Activated CD4-positive, alpha-beta T cell treated with anti-CD3 and anti-CD28 coated beads for 4 hours (primary cell): ENCODE results near the gene KLHL14.

ENCODE experiments used
- DNase-seq, 2 donors: peaks; one replicate each; pipeline ENCODE4 v3.0.0-alpha.2; 2020

Gene KLHL14

DNA sequence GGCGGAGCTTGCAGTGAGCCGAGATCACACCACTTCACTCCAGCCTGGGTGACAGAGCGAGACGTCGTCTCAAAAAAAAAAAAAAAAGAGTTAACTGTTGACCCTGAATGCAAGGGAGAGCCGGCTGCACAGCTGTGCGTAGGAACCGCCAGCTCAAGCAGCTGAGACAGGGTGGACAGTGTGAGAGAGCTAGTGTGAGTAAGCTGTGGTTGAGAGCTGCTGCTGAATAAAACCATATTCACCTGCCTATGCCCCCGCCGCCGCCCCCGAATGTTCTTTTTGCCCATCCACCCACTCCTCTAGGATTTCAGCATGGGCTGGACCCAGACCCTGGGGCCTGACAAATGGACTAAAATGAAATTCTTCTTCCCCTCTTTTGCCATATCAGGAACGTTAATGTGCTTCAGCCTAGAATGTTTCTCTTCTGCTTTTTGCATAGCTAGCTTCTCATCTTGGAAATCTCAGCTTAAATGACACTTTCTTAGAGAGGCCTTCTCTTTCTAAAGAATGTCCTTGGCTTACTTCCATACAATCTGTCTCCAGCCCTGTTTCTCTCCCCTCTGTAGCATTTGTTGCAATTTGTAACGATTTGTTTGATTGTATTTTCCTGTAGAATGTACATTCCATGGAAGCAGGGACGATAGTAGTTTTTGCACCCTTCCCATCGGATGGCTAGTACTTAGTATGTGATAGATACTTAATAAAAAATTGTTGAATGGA is 142.7 kb downstream of the KLHL14 start:
- DNase-seq, result no peak

DNA sequence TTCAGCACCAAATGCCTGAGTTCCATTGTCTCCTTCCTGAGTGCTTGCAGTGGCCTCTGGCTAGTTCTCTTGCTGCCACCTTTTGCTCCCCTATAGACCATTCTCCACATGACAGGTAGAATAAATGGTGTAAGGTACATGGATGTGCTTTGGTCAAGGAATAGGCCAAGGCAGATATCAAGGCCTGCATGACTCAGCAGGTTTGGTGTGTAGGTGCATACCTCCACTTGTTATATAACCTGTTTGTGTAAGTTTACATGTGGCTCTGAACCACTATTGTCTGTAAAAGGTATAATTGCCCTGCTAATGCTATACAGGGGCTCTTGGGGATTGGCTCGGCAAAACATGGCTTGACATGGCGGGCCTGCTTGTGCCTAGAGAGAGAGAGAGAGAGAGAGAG is 143.5 kb downstream of the KLHL14 start:
- DNase-seq, result no peak

DNA sequence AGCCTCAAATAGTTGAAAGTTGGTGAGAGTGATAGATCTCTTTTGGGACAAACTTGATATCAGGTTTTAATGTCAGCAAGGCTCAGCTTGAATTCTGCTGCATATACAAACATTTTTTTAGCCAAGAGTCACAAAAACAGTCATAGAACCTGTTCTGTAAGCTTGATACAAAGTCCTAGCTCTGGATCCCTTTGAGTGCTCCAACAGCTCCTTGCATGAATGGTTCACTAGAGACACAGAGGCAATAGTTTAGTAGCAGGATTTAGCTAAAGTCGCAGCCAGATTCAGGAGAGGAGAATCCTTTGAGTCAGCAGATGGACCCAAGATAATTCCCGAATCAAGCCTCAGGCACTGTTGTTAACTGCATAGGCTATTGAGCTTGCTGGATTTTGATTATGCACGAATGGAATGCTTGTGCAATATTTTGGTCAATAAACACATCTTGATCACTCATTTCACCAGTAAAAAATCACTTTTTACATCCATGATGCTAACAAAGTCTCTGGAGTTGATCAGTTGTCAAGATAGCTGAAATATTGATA is 148.6 kb downstream of the KLHL14 start:
- no peak for DNase-seq

GRCh38 chr18:32623563-32623962 is 149.3 kb downstream of the KLHL14 start:
- DNase-seq, result no peak
